ENCODE measurements around the gene NAIF1. TPM values are rescaled to one million over a fixed set of nuclear protein-coding genes. Genes with fewer than 3 reads are reported as not detected.

NAIF1 gene
- total RNA-seq, 1 donor from 2014 or later, result 10.8 TPM

GRCh38 chr9:128015696-128016095, 51.4 kb downstream of the NAIF1 start:
- no peak overlapping the region for H3K4me3 Mint-ChIP-seq (ENCODE audit: low read depth)
- no peak overlapping the region for H3K27ac Mint-ChIP-seq
- TF ChIP-seq CTCF (IDR thresholded peaks at IDR 0.05; ENCODE audit: unreplicated experiment), result no peak
- no peaks in the 10 kb centered on the region for H3K9me3 Mint-ChIP-seq (ENCODE audit: low read depth)
- no peak for DNase-seq (ENCODE audit: low spot score, unreplicated experiment)
- H3K27me3 Mint-ChIP-seq, result no peaks in the 10 kb centered on the region
- H3K36me3 Mint-ChIP-seq (ENCODE audit: insufficient read depth), result no peaks in the 10 kb centered on the region
- no peaks in the 10 kb centered on the region for H3K4me1 Mint-ChIP-seq (ENCODE audit: low read depth)

Other genes with a start within 250 kb of the NAIF1 start
- gene ENG, start 212.7 kb downstream of the NAIF1 start, total RNA-seq, result 0.64 and 0.91 TPM in 2 replicates
- gene AK1, start 189.6 kb downstream of the NAIF1 start, total RNA-seq, result 46.2 and 46.5 TPM in 2 replicates
- 31.1 and 36.7 TPM in 2 replicates for gene ST6GALNAC6, start 167.7 kb downstream of the NAIF1 start, total RNA-seq
- 7.0 and 7.7 TPM in 2 replicates for gene ST6GALNAC4, start 150.3 kb downstream of the NAIF1 start, total RNA-seq
- 3.4 and 3.6 TPM in 2 replicates for gene PIP5KL1, start 136.5 kb downstream of the NAIF1 start, total RNA-seq
- gene DPM2, start 129.5 kb downstream of the NAIF1 start, total RNA-seq, result 34.0 and 37.7 TPM in 2 replicates
- 48.2 and 54.1 TPM in 2 replicates for gene EEIG1, start 86.3 kb downstream of the NAIF1 start, total RNA-seq
- gene SLC25A25, start 912 bp upstream of the NAIF1 start, total RNA-seq, result 9.7 and 10.0 TPM in 2 replicates
- 60.4 and 61.5 TPM in 2 replicates for gene PTGES2, start 60.4 kb upstream of the NAIF1 start, total RNA-seq
- not detected in 2 replicates for gene LCN2, start 82.1 kb upstream of the NAIF1 start, total RNA-seq
- 57.3 and 62.5 TPM in 2 replicates for gene BBLN, start 92.9 kb upstream of the NAIF1 start, total RNA-seq
- gene CIZ1, start 124.3 kb upstream of the NAIF1 start, total RNA-seq, result 155 and 164 TPM in 2 replicates
- 34.1 and 38.0 TPM in 2 replicates for gene DNM1, start 136.1 kb upstream of the NAIF1 start, total RNA-seq
- 87.0 and 108 TPM in 2 replicates for gene GOLGA2, start 208.7 kb upstream of the NAIF1 start, total RNA-seq
- 18.8 and 20.7 TPM in 2 replicates for gene SWI5, start 209.0 kb upstream of the NAIF1 start, total RNA-seq